ENCODE results near the gene SLC35F3. TPM values are rescaled to one million over a fixed set of nuclear protein-coding genes. Genes with fewer than 3 reads are reported as not detected.

Gene SLC35F3
- total RNA-seq, 1 donor from 2014 or later: 0.49 TPM

DNA sequence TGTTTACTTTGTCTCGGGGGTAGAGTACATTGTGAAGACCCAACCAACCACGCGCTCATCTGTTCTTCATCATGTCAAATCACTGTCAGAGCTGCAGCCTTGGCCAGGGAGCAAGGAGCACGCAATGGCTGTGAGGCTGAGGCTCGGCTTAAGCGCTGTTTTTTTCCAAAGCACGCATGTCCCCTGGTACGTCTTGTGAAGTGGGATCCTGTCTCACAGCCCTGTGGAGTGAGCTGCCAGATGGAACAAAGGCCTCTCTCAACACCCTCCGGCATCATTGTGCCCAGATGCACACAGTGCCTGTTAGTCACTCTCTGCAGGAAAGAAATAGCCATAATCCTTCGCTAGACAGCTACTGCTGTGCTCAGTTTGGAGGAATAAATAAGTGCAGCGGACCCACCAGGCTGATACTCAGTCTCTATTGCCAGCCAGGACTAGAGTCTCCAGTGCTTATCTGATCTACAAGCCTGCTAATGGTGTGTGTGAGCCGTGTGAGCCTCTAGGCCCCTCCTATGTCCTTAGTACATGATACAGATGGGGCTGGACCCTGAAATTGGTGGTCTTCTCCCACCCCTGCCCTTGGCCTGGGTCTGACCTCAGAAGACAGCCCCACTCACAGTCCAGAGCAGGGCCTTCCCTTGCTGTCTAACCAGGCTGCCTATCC is 377.5 kb downstream of the SLC35F3 start:
- Histone ChIP-seq H3K27ac (no peak overlapping the region), H3K4me1 (no peaks in the 10 kb centered on the region), H3K9me3 (no peaks in the 10 kb centered on the region), H3K4me3 (no peak overlapping the region), H3K27me3 (no peaks in the 10 kb centered on the region), H3K36me3 (no peaks in the 10 kb centered on the region)
- DNase-seq (ENCODE audit: extremely low spot score in 2 of 2): peak in 1 of 2 donors; percentile 70
- TF ChIP-seq POLR2A (IDR thresholded peaks at IDR 0.05) (no peak), POLR2AphosphoS5 (IDR thresholded peaks at IDR 0.05; ENCODE audit: insufficient read depth in 1 of 2, low read depth in 1 of 2) (no peak)
- TF ChIP-seq, protein P1, sequence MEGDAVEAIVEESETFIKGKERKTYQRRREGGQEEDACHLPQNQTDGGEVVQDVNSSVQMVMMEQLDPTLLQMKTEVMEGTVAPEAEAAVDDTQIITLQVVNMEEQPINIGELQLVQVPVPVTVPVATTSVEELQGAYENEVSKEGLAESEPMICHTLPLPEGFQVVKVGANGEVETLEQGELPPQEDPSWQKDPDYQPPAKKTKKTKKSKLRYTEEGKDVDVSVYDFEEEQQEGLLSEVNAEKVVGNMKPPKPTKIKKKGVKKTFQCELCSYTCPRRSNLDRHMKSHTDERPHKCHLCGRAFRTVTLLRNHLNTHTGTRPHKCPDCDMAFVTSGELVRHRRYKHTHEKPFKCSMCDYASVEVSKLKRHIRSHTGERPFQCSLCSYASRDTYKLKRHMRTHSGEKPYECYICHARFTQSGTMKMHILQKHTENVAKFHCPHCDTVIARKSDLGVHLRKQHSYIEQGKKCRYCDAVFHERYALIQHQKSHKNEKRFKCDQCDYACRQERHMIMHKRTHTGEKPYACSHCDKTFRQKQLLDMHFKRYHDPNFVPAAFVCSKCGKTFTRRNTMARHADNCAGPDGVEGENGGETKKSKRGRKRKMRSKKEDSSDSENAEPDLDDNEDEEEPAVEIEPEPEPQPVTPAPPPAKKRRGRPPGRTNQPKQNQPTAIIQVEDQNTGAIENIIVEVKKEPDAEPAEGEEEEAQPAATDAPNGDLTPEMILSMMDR (IDR thresholded peaks at IDR 0.05): no peak
- intact Hi-C loops (cut with DNase I): no loop called here

DNA sequence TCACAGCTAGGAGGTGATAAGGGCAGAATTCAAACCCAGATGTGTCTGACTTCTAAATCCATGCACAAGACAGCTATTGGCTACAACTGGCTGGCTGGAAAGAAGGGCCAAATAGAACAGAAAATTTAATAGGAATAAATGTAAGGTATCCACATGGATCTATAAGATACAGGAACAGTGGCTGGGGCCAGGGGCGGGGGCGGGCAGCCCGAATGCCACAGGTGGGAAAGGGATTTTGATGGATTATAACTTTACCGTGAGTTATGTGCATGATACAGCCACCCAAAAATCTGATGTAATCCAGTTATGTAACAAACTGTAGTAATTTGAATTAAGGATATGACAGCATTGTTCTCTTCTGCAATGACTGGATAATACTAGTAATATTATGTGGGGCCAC is 381.7 kb downstream of the SLC35F3 start:
- H3K4me1 ChIP-seq: no peaks in the 10 kb centered on the region
- TF ChIP-seq, protein P1 (IDR thresholded peaks at IDR 0.05): no peak
- TF ChIP-seq POLR2A (IDR thresholded peaks at IDR 0.05) (no peak), POLR2AphosphoS5 (IDR thresholded peaks at IDR 0.05; ENCODE audit: insufficient read depth in 1 of 2, low read depth in 1 of 2) (no peak)
- H3K9me3 ChIP-seq: no peaks in the 10 kb centered on the region
- intact Hi-C loops (cut with DNase I): loop anchor here (5.0 kb wide), 1 partner anchor 1811 kb away; no protein-coding TSS in a partner anchor
- no peaks in the 10 kb centered on the region for H3K27me3 ChIP-seq
- no peaks in the 10 kb centered on the region for H3K36me3 ChIP-seq
- DNase-seq (ENCODE audit: extremely low spot score in 2 of 2): no peak
- H3K4me3 ChIP-seq: no peak overlapping the region
- H3K27ac ChIP-seq: no peak overlapping the region

DNA sequence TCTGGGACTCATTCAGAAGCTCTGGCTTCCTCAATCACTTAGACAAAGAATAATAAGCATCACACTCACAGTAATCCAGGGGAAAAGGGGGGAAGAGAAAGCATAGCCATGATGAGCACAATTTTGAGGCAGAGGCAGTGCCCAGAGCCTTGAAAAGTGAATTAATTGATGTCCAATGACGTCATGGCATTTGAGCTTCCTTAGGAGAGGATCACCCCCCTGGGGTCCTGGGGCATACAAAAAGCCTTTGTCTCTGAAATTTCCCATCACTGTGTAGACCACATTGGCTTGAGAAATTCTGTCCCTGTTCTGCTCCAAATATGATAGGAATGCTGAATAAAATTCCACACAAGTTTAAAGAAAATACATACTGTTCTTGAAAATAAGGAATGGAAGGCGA is 384.5 kb downstream of the SLC35F3 start:
- intact Hi-C loops (cut with DNase I): loop anchor here (5.0 kb wide), 1 partner anchor 1808 kb away; no protein-coding TSS in a partner anchor
- H3K27ac ChIP-seq: no peak overlapping the region

DNA sequence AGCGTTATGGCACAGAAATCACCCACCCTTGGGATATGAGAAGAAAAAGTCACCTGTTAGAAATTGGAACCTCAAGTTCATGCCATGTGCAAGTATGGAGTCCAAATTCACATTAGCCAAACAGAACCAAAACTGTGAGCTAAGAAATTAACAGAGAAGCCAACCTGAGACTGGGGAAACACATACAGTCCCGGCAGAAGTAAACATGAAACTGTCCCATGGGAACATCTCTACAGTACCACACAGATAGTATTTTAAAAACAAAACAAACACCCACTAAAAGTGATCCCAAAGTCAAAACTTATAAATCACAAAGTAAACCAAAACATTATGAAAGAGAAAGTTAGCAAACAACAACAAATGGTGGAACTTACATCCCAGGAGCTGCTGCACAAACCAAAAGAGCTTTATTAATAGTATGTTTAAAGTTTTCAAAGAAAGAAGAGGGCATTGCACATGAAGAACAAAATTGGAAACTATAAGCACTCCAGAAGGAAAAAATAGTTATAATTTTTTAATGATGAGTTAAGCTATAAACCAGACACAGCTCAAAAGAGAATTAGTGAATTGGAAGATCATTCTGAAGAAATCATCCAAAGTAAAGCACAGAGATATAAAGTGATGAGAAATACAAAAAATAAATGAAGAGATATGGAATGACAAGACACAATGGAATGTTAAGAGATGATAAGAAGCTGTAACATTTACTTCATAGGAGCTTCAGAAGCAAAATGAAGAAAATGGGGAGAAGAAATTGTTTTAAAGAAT is 385.2 kb downstream of the SLC35F3 start:
- H3K4me1 ChIP-seq: no peaks in the 10 kb centered on the region
- no peak for DNase-seq (ENCODE audit: extremely low spot score in 2 of 2)
- no peak overlapping the region for H3K4me3 ChIP-seq
- no peaks in the 10 kb centered on the region for H3K9me3 ChIP-seq
- intact Hi-C loops (cut with DNase I): loop anchor here (5.0 kb wide), 1 partner anchor 1808 kb away; no protein-coding TSS in a partner anchor
- no peaks in the 10 kb centered on the region for H3K36me3 ChIP-seq
- H3K27me3 ChIP-seq: no peaks in the 10 kb centered on the region
- TF ChIP-seq POLR2A (IDR thresholded peaks at IDR 0.05): no peak
- TF ChIP-seq, protein P1 (IDR thresholded peaks at IDR 0.05): no peak
- H3K27ac ChIP-seq: no peak overlapping the region

More for the DNA sequence above, 384.5 kb downstream of the SLC35F3 start:
- Histone ChIP-seq H3K27me3 (no peaks in the 10 kb centered on the region), H3K9me3 (no peaks in the 10 kb centered on the region), H3K4me1 (no peaks in the 10 kb centered on the region), H3K36me3 (no peaks in the 10 kb centered on the region), H3K4me3 (no peak overlapping the region)
- no peak for DNase-seq (ENCODE audit: extremely low spot score in 2 of 2)
- TF ChIP-seq POLR2A (IDR thresholded peaks at IDR 0.05): no peak
- TF ChIP-seq, protein P1 (IDR thresholded peaks at IDR 0.05): no peak
- no peak for TF ChIP-seq POLR2AphosphoS5 (IDR thresholded peaks at IDR 0.05; ENCODE audit: insufficient read depth in 1 of 2, low read depth in 1 of 2)

DNA sequence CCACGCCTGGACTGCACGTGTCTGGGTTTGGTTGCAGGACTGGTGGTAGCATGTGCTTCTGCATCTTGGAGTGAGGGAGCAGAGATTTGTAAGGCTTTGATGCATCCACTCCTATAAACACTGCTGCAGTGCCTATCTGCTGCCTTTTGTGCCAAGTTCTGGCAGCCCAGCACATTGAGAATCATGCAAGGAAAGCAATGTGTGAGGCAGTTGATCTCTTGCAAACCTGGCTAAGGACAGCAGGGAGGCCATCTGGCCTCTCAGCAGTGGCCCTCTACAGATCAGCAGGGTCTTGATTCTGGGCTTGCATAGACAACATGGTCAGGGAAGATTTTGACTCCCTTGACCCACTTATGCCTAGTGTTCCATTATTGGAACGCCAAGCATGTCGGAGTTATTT is 387.5 kb downstream of the SLC35F3 start:
- no peaks in the 10 kb centered on the region for H3K9me3 ChIP-seq
- no peak overlapping the region for H3K4me3 ChIP-seq
- DNase-seq (ENCODE audit: extremely low spot score in 2 of 2): no peak
- no peaks in the 10 kb centered on the region for H3K36me3 ChIP-seq
- TF ChIP-seq, protein P1 (IDR thresholded peaks at IDR 0.05): no peak
- TF ChIP-seq POLR2AphosphoS5 (IDR thresholded peaks at IDR 0.05; ENCODE audit: insufficient read depth in 1 of 2, low read depth in 1 of 2): no peak
- TF ChIP-seq POLR2A (IDR thresholded peaks at IDR 0.05): no peak
- H3K27me3 ChIP-seq: no peaks in the 10 kb centered on the region
- intact Hi-C loops (cut with DNase I): no loop called here
- no peaks in the 10 kb centered on the region for H3K4me1 ChIP-seq
- H3K27ac ChIP-seq: no peak overlapping the region
